ENCODE data around the gene WNT3A.

The WNT3A gene

DNA sequence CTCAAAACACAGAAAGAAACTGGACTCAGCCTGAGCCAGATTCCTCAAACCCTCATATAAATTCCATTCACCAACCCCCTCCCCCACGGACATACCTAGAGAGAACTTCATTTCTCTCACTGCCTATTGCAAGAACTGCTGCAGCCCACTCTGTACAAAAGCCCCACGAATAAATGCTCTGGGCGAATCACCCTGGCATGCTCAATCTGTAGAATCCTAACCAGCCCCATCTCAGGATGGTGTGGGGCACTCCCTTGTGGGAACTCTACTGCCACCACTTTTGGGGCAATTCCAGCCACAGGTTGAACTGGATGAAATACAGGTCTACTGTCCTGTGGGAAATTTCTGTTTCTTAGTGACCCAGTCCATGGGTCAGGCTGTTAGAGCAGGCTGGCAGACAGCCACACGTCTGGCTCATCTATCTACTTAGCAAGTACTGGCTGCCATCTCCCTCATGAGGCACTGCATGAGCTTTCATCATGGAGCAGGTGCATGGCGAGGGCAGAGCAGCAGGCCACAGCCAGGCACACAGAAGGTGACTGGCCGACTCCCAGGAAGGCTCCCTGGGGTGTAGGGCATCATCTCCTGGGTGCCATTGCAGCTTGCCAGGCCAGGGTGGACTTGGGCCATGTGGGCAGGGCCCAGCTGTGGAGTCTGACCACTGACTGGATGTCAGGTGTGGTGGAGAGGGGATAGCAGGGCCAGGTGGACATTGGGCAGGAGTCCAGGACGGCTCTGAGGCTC is 97.9 kb downstream of the WNT3A start:
- FAIRE-seq, result no peak

DNA sequence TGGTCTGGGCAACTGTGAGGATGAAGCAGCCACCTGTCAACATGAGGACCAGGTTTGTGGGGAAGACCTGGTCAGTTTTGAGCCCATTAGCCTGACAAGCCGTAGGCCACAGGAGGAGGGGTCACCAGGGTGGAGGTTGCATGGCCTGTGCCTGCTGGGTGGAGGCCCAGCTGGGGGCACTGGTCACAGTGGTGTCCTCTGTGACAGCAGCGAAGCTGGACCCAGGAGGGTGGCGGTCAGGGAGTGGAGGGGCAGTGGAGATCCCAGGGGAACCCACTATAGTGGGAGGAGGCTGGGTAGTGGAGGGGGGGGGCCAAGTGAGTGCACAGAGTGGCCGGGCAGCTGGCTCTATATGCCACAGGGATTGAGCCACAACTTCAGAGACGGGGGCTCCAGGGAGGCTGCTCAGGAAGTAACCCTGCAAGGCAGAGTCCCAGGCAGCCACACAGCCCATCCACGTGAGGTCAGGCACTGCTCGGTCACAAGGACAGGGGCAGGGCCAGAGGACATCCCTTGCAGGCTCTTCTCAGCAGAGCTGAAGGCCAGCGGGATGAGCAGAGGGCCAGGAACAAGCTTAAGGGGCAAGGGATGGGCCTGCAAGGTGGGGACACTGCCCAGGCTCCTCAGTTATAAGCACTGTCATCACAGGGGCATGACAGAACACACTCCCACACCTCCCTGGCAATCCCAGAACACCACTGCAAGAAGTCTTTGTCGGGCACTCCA is 98.6 kb downstream of the WNT3A start:
- FAIRE-seq, result no peak

DNA sequence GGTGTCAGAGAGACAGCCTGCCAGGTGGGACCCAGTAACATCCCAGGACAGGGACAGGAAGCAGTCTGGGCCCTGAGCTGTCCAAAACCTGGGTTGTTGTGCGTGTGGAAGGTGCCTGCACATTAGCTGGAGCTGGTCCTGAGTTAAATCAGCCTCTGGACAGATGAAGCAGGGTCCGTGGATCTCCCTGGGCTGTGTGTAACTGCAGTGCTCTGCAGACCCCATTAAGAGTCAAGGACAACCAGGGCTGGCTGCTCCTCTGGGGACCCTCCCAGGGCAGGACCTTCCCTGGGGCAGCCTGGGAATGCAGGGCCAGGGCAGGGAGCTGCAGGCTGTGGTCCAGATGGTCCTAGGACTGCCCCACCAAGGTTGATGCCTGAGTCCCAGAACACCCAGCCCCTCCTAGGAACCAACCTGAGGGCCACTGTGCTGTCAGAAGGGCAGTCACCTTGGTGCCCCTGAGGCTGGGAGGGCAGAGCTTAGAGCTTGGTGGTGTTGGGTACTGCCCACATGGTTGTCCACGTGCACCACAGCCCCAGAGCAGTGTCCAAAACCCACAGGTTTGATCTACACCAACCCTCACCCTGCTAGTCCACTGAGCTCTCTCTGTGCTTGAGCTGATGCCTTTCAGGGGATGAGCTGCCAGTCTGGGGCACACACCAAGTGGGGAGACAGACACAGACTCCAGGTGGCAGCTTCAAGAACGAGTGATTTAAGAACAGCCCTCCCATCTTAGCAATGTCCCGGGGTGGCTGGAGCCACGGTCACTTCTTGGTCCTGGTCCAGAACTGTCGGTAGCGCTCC is 99.4 kb downstream of the WNT3A start:
- FAIRE-seq, result no peak

DNA sequence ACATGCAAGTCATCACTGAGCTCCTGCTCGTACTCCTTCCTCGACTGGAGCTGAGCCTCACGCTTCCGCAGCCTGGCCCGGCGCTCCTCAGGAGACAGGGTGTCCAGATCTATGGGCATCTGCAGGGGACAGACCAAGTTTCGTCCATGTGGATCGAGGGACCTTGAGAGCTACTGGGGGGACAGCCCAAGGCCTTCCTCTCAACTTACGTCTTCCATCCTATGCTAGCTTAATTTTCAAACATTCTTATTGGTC is 99.9 kb downstream of the WNT3A start:
- FAIRE-seq, result no peak

DNA sequence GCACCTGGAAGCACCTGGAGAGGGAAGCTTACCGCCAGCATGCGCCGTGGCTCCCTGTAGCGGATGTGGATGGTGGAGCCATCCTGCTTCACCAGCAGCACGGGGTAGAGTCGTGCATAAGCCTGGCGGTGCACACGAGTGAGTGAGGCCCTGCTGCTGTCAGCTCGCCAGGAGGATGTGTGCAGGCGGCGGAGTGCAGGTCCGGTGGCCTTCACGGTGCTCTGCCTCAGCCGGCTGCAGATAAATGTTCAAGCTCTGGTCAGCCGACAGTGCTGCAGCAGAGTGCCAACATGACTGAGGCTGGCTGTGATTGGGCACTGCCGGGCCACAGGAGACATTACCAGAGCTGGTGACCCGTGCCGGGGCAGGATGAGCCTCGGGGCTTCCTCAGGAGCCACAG is 100.8 kb downstream of the WNT3A start:
- FAIRE-seq, result no peak

DNA sequence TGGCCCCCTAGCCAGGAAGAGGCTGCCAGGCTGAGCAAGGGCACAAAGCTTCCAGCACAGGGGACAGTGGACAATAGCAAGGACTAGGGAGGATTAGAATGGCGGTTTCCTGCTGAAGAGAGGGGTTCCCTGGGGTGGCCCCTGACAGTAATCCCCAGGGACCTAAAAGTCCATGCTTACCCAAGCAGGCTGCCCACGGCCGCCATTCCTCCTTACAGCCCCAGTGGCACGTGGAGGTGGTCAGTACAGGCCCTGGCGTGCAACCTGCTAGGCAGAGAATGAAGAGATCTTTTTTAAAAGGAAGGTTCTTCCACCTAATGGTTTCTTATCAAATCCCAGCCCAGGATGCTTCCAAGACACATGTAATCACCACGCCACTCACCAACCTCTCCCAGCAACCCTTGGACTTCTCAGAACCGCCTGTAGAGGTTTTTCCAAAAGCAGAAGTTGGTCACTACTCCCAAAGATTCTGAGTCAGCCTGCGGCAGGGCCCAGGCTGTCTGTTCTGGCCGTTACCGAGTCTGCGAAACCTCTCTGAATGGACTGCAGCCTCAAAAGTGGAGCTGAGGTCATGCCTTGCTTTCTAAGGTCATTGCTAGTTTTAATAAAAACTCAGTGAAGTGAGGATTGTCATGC is 101.4 kb downstream of the WNT3A start:
- FAIRE-seq, result no peak

DNA sequence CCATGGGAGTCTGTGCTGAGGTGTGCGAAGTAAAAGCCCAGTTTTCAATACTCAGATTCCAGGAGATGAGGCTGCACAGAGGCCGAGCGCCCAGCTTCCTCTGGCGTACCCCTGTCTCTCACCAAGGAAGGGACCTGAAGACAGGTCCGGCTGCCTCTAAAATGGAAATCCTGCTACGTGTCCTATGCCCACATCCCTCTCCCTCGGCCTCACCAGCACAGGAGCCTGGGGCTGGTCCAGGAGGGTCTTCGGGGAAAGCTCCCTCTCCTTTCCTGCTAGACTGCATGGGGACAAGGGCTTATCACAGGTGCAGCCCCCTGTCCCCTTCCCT is 101.9 kb downstream of the WNT3A start:
- no peak for FAIRE-seq

DNA sequence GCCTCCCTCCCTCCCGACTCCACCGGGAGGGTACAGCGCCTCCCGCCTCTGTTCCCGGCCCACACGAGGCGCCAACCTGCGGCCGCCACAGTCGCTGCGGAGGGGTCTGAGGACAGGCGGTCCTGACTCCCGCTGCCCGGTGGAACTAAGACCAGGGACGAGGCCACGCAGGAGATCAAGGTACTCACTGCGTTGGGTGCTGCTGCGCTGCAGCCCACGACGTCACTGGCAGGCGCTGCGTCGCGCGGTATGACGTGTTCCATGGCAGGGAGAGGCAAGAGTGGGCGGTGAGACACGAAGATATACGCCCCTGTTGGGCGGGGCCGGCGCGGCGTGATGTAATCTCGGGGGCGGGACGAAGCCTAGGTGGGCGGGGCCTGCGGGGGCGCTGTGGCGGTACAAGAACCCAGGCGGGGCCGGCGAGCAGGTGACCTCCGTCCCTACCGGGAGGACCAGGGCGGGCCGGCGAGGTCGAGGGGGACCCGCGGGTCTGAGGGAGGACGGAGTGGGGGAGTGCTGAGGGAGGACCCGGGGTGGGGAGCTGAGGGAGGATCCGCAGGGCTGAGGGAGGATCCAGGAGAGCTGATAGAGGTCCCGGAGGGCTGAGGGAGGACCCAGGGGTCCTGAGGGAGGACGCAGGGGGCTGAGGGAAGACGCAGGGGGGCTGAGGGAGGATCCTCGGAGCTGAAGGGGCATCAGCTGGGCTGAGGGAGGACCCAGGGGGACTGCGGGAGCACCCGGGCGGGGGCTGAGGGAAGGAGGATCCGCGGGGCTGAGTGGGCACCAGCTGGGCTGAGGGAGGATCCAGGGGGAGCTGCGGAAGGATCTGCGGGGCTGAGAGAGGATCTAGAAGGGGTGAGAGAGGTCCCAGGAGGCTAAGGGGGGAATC is 102.5 kb downstream of the WNT3A start, which contains the start of gene MRPL55:
MRPL55 (minus strand) TSS at position 227 of the 889 bp plus-strand sequence. CDS start 1,039 bp downstream, outside the sequence.
- no peak for FAIRE-seq

DNA sequence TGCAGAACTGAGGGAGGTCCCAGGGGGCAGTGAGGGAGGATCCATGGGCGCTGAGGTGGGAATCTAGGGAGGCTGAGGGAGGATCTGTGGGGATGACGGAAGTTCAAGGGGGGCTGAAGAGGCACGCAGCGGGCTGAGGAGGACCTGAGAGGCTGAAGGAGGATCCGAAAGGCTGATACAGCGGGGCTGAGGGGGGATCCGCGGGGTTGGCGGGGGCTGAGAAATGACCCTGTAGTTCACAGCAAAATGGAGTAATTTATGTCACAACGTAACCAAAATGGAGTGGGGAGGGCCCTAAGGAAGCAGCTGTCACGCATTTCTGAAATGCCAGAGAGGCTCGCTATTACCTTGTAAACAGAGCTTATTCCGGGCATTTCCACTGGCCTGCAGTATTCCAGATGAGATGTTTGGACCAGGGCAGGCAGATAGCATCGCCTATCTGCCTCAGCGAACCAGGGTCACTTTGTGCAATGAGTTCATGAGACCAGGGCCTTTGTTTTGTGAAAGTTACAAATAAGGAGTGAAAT is 103.2 kb downstream of the WNT3A start:
- no peak for FAIRE-seq

DNA sequence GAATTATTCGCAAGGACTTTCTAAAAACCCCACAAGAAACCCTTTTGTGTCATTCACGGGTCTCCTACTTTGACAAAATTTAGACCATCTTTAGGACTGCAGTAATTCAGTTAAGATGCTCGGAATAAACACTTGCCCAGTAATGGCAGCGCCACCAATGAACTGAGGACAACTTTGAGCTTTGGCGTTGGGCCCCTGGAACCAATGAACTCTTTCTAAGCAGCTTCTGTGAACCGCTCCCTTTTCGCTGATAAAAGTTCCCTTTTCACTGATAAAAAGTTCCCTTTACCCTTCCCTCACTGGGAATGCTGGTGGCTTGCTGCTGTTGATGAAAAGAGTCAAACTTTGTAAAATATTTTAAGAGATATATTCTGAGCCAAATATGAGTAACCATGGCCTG is 103.8 kb downstream of the WNT3A start:
- FAIRE-seq, result no peak

Data from endometrium (tissue), 2 donors.